K562 (cell line): Measurements from ENCODE around the gene STXBP4. TPM values are rescaled to one million over a fixed set of nuclear protein-coding genes. Genes with fewer than 3 reads are reported as not detected.

Experiments used
- ATAC-seq: fragments of 200-7000 bp; cut with Tn5 transposase; 3 replicates; pipeline ENCODE4 v1.9.1; 2020; ENCODE audit warnings: moderate library complexity
- BruUV-seq: library from RNA; stranded (reverse); fragments of 400-500 nt; replicated peaks from 2 replicates; lab custom pipeline; 2021; lab: Mats Ljungman, UMichigan
- CTCF ChIA-PET: fragments of 300-600 bp; formaldehyde crosslinking; extraction: SDS; loops from one replicate; lab custom pipeline; 2021; ENCODE audit warnings: low intra/inter-chr PET ratio; lab: Yijun Ruan, JAX
- POLR2A ChIA-PET: fragments of 300-600, 350-650 bp; sonication (Branson Sonifier 250); formaldehyde crosslinking; extraction: SDS; loops from one replicate; lab custom pipeline; 2021; ENCODE audit warnings: antibody characterized with exemption, inconsistent platforms; lab: Yijun Ruan, JAX
- DNase-seq, 4 experiments: peaks; one replicate each; pipeline versions ENCODE4 v3.0.0 to v3.0.0-alpha.2; 2011 to 2018; ENCODE audit warnings: low spot score in 3 of 4, mixed read lengths in 3 of 4; ENCODE audit errors: extremely low read depth in 1 of 4
- FAIRE-seq: peaks from 2 replicates; lab custom pipeline; 2011; peaks lifted over from hg19 to GRCh38; lab: Jason Lieb, UNC
- H2AFZ ChIP-seq: 2 replicates; pipeline ENCODE4 v1.6.0; 2011; ENCODE audit warnings: low read depth, low read length, control low read depth, inconsistent platforms
- H3K27ac ChIP-seq: fragments of 200-600 bp; 3 replicates; pipeline ENCODE4 v1.8.0; 2011; ENCODE audit warnings: low read depth, mild to moderate bottlenecking, control low read depth, inconsistent platforms, low read length, moderate library complexity, mixed read lengths; ENCODE audit errors: extremely low read depth
- H3K27me3 ChIP-seq, 2 experiments: fragments of 300-600 bp in 1 of 2; 2 replicates in 1 of 2; 3 replicates in 1 of 2; pipeline versions ENCODE4 v1.6.0 to v1.8.0; 2011; ENCODE audit warnings: inconsistent platforms in 2 of 2, low read length in 2 of 2, mild to moderate bottlenecking in 1 of 2, mixed read lengths in 1 of 2, moderate library complexity in 1 of 2; ENCODE audit not compliant: control insufficient read depth in 2 of 2, insufficient read depth in 2 of 2
- H3K36me3 ChIP-seq: fragments of 300-600 bp; 3 replicates; pipeline ENCODE4 v1.8.0; 2011; ENCODE audit warnings: mild to moderate bottlenecking, low read length, inconsistent platforms; ENCODE audit not compliant: control insufficient read depth, insufficient read depth
- H3K4me1 ChIP-seq, 2 experiments: fragments of 200-600 bp in 1 of 2; replicated peaks in 1 of 2; 2 replicates in 1 of 2; 3 replicates in 1 of 2; pipeline versions ENCODE4 v1.5.1 to v1.8.0; 2011; ENCODE audit warnings: inconsistent platforms in 2 of 2, low read length in 2 of 2, mild to moderate bottlenecking in 1 of 2, mixed read lengths in 1 of 2, moderate library complexity in 1 of 2; ENCODE audit not compliant: control insufficient read depth in 2 of 2, insufficient read depth in 2 of 2
- H3K4me2 ChIP-seq: 2 replicates; pipeline ENCODE4 v1.6.1; 2011; ENCODE audit warnings: low read length, control low read depth, inconsistent platforms, mixed read lengths; ENCODE audit not compliant: insufficient read depth
- H3K4me3 ChIP-seq: fragments of 200-600 bp; sonication (generic), shearing (Covaris generic); 2 replicates; pipeline ENCODE4 v1.5.1; 2016; ENCODE audit warnings: control low read depth, inconsistent platforms
- H3K79me2 ChIP-seq: fragments of 200-600 bp; 3 replicates; pipeline ENCODE4 v1.8.0; 2011; ENCODE audit warnings: low read length, inconsistent platforms; ENCODE audit not compliant: control insufficient read depth, insufficient read depth
- H3K9ac ChIP-seq, 2 experiments: 2 replicates each; pipeline versions ENCODE4 v1.6.0 to v1.6.1; 2011; ENCODE audit warnings: low read depth in 2 of 2, low read length in 2 of 2, control low read depth in 1 of 2, inconsistent platforms in 1 of 2, mild to moderate bottlenecking in 1 of 2, mixed read lengths in 1 of 2; ENCODE audit not compliant: insufficient read depth in 1 of 2
- H3K9me1 ChIP-seq: one replicate; pipeline ENCODE4 v1.6.0; 2011; ENCODE audit warnings: inconsistent platforms, mild to moderate bottlenecking, low read length, moderate library complexity; ENCODE audit not compliant: control insufficient read depth, insufficient read depth
- H3K9me3 ChIP-seq: replicated peaks from 2 replicates; pipeline ENCODE4 v1.5.1; 2011; ENCODE audit warnings: low read depth, low read length, inconsistent platforms; ENCODE audit not compliant: control insufficient read depth, insufficient read depth
- H4K20me1 ChIP-seq: replicated peaks from 2 replicates; pipeline ENCODE4 v1.6.1; 2011; ENCODE audit warnings: low read length, inconsistent platforms, mixed read lengths; ENCODE audit not compliant: control insufficient read depth, insufficient read depth
- ATF6 ChIP-seq: sonication (generic); formaldehyde crosslinking; IDR thresholded peaks from 2 replicates; pipeline ENCODE4 v1.4.0; 2020; ENCODE audit warnings: mild to moderate bottlenecking, missing genetic modification reagents
- C11orf30 ChIP-seq: fragments of 450-650 bp; IDR thresholded peaks from 2 replicates; pipeline ENCODE4 v1.6.1; 2016; ENCODE audit warnings: low read depth, mild to moderate bottlenecking
- HLTF ChIP-seq: fragments of 450-650 bp; IDR thresholded peaks from 2 replicates; pipeline ENCODE4 v1.6.1; 2016
- KDM1A ChIP-seq, 2 experiments: fragments of 450-650 bp; IDR thresholded peaks; 2 replicates each; pipeline ENCODE4 v1.6.1; 2016; ENCODE audit warnings: mild to moderate bottlenecking in 2 of 2
- PTTG1 ChIP-seq: fragments of 450-650 bp; IDR thresholded peaks from 2 replicates; pipeline ENCODE4 v1.6.1; 2016; ENCODE audit warnings: low read depth, mild to moderate bottlenecking, missing genetic modification characterization, missing compliant biosample characterization
- RBM15 ChIP-seq: fragments of 200-400 bp; formaldehyde crosslinking; IDR thresholded peaks from 2 replicates; pipeline ENCODE4 v1.6.1; 2018; ENCODE audit warnings: mild to moderate bottlenecking, low read length, moderate library complexity; ENCODE audit not compliant: insufficient read depth
- RCOR1 ChIP-seq, 2 experiments: IDR thresholded peaks; 2 replicates each; pipeline ENCODE4 v1.6.1; 2012; ENCODE audit warnings: low read depth in 2 of 2, low read length in 2 of 2, borderline replicate concordance in 1 of 2, improper control_type of control experiment in 1 of 2
- TFAM ChIP-seq: fragments of 250-450 bp; sonication (Bioruptor Pico); conservative IDR thresholded peaks from 2 replicates; pipeline ENCODE4 v1.5.0; 2021; ENCODE audit warnings: mild to moderate bottlenecking, moderate library complexity
- ZNF75A ChIP-seq: fragments of 450-650 bp; formaldehyde crosslinking; IDR thresholded peaks from 2 replicates; pipeline ENCODE4 v1.4.0; 2020; ENCODE audit warnings: mild to moderate bottlenecking
- WGBS: fragments of 100-300 bp; shearing (Covaris generic); methylation state at CpG from one replicate; pipeline ENCODE4 v1.1.6; 2016; ENCODE audit warnings: low coverage, mixed read lengths; ENCODE audit not compliant: insufficient coverage; ENCODE audit errors: missing lambda C conversion rate; 5-methylcytosine and 5-hydroxymethylcytosine counted together
- in situ Hi-C: fragments of 300-500 bp; cut with MboI; formaldehyde crosslinking; loops from 4 replicates; pipeline ENCODE4 v1.15.0; 2018; ENCODE audit warnings: inconsistent platforms, mixed read lengths
- intact Hi-C: fragments of 100-400 bp; cut with micrococcal nuclease; formaldehyde crosslinking; loops from 2 replicates; pipeline ENCODE4 v1.14.2; 2022
- polyA plus RNA-seq, 8 experiments: library from polyadenylated mRNA; depleted of rRNA in 4 of 8; stranded (reverse) in 5 of 8; unstranded in 3 of 8; fragments of >200 nt; fragmentation: Nextera tagmentation in 2 of 8; fragmentation: Illumina TruSeq in 1 of 8; extraction: Ambion mirVana in 2 of 8; extraction: Trizol in 1 of 8; gene quantifications; 2 replicates each; pipeline versions ENCODE4 v1.2.1 to v1.2.3, GENCODE V29; 2011 to 2014; ENCODE audit warnings: inconsistent platforms in 1 of 8, missing spikeins in 1 of 8
- total RNA-seq, 7 experiments: library from RNA; depleted of rRNA in 6 of 7; stranded (reverse); fragments of >200 nt in 6 of 7; fragmentation: Illumina TruSeq in 2 of 7; extraction: Trizol in 2 of 7; gene quantifications; 2 replicates each; pipeline versions ENCODE4 v1.2.1 to v1.2.3, GENCODE V29; 2011 to 2021; ENCODE audit warnings: low replicate concordance in 1 of 7
- TF ChIP-seq, protein P1 (sequence below): sonication (generic); IDR thresholded peaks from 2 replicates; pipeline ENCODE4 v1.6.1; 2016

STXBP4 gene
- total and polyA plus RNA-seq, 9 of the 15 experiments (the other 6 are each of a cell fraction or from before 2014, with no cell fraction given), result 11.6 to 23.2 (median 18.5) TPM

DNA sequence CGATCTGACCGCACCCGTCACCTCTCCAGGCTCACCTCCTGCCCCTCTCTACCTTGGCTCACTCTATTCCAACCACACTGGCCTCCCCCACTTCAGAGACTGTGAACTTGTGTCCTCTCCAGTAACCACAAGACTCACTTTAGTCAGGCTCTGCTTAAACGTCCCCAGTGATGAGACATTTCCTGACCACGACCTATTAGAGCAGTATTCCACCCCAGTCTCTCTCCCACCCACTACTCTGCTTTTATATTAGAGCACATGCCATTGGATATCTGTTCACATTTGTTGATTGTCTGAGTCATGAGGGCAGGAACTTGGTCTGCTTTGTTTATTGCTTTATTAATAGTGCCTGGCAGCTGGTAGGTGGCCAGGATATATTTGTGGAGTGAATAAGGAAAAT is 20.2 kb upstream of the STXBP4 start:
- ChIA-PET CTCF (no interaction called here), POLR2A (no interaction called here)
- Histone ChIP-seq H3K4me1 (peaks cover 0 to 3% of the 10 kb centered on the region in 2 experiments; a peak in 3 of 5 replicates), H3K9ac (no peak overlapping the region), H3K9me3 (no peaks in the 10 kb centered on the region), H2AFZ (no peak overlapping the region), H3K9me1 (no peaks in the 10 kb centered on the region), H3K27ac (no peak overlapping the region), H3K4me3 (no peak overlapping the region), H3K79me2 (no peaks in the 10 kb centered on the region)
- in situ Hi-C loops, result no loop called here
- peak in 2 of 4 experiments; percentile 14 to 28 for DNase-seq
- WGBS, result 57% methylated on average over 5 of the region's 5 CpGs
- intact Hi-C loops, result no loop called here
- peak; percentile 29 for FAIRE-seq
- TF ChIP-seq KDM1A (IDR thresholded peaks at IDR 0.05), result peak; percentile 26 to 42; a peak in 1 of 4 replicates
- TF ChIP-seq ZNF75A (CRISPR knock-in tag), result no peak
- TF ChIP-seq, protein P1, sequence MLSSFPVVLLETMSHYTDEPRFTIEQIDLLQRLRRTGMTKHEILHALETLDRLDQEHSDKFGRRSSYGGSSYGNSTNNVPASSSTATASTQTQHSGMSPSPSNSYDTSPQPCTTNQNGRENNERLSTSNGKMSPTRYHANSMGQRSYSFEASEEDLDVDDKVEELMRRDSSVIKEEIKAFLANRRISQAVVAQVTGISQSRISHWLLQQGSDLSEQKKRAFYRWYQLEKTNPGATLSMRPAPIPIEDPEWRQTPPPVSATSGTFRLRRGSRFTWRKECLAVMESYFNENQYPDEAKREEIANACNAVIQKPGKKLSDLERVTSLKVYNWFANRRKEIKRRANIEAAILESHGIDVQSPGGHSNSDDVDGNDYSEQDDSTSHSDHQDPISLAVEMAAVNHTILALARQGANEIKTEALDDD, result peak; percentile 40
- TF ChIP-seq, all 486 proteins: peak for 2
- H3K27me3 ChIP-seq, result no peaks in the 10 kb centered on the region
- peak; percentile 45 for ATAC-seq
- H3K36me3 ChIP-seq, result peaks cover 18% of the 10 kb centered on the region; the same call in 2 of the 3 replicates
- H3K4me2 ChIP-seq, result no peak overlapping the region
- BruUV-seq, result no TSS peak
- H4K20me1 ChIP-seq, result no peaks in the 10 kb centered on the region

- FAIRE-seq (no peak), ATAC-seq (no peak), DNase-seq (no peak)
- Histone ChIP-seq H3K4me1 (no peaks in the 10 kb centered on the region; a peak in 2 of 5 replicates), H2AFZ (no peak overlapping the region), H3K27me3 (no peaks in the 10 kb centered on the region), H3K9ac (no peak overlapping the region), H3K9me3 (no peaks in the 10 kb centered on the region), H3K79me2 (no peaks in the 10 kb centered on the region), H3K9me1 (no peaks in the 10 kb centered on the region), H3K4me2 (no peak overlapping the region), H3K27ac (no peak overlapping the region), H3K36me3 (peaks cover 28% of the 10 kb centered on the region; the same call in 2 of the 3 replicates), H4K20me1 (no peaks in the 10 kb centered on the region), H3K4me3 (no peak overlapping the region)
- intact Hi-C loops, result no loop called here
- POLR2A ChIA-PET, result interaction anchor here (1.0 to 1.7 kb wide), 2 partner anchors 10 to 20 kb away, joined by 4 to 5 read pairs; no protein-coding TSS in a partner anchor
- CTCF ChIA-PET, result no interaction called here
- no TSS peak for BruUV-seq
- WGBS, result 93% methylated on average over 2 of the region's 2 CpGs
- in situ Hi-C loops, result no loop called here
- TF ChIP-seq HLTF (no peak), C11orf30 (no peak), RBM15 (no peak), TFAM (no peak), RCOR1 (IDR thresholded peaks at IDR 0.05; ENCODE audit: borderline replicate concordance in 1 of 2, low read depth in 2 of 2, low read length in 2 of 2) (no peak), ATF6 (CRISPR knock-in tag) (no peak), PTTG1 (tag) (no peak)
These were observed 18.4 kb upstream of the STXBP4 start for GRCh38 chr17:54950116-54950515.
